Measurements from ENCODE around the gene JMJD7.
A peak's percentile ranks its signal among the peaks of the same experiment; 100 is the strongest.

Gene JMJD7

DNA sequence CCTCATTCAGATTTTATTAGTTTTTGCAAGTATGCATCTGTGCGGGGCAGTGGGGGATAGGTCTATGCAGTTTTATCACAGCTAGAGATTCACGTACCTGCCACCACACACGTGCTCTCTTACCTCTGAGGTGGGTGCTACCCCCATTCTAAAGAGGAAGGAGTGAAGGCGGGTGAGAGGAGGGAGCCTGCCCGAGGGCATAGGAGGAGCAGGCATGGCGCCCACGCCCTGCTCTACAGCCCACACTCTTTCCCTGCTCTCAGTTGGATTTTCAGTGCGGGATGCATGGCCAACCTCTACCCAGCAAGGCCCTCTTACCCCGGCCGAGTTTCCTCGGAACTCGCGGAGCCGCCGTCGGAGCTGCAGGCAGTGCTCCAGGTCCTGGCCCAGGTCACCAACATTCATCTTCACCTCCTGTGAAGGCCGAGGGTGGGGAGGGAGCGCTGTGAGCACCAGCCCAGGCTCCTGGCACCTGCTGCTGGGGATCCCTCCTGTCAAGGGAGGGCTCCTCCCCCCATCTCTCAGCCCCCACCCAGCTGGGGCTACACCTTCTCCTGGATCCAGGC lies 37.7 kb downstream of the JMJD7 start:
- DNase-seq (ENCODE audit: low read depth in 2 of 2), result no peak

DNA sequence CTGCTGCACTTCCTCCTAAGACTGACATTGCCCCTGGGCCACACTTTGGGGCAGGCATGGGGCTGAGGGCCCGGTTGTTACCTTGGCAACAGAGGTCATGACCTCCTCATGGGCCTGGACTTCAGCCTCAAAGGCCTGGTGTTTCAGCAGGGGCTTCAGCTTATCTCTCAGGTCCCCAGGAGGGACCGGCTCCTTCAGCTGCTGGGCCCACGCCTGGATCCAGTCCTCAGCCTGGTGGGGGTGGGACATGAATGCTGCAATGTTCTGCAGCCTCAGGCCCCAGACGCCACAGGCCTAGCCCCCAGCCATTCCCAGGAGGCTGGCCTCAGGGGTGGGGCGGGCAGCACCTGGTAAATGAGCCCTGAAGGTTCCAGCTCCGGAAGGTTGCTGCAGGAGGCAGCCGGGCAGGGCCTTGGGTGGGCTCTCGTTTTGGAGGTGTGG lies 38.4 kb downstream of the JMJD7 start:
- no peak for DNase-seq (ENCODE audit: low read depth in 2 of 2)

- no peak for DNase-seq (ENCODE audit: low read depth in 2 of 2)
Observed at GRCh38 chr15:41866872-41867579, 39.1 kb downstream of the JMJD7 start.

DNA sequence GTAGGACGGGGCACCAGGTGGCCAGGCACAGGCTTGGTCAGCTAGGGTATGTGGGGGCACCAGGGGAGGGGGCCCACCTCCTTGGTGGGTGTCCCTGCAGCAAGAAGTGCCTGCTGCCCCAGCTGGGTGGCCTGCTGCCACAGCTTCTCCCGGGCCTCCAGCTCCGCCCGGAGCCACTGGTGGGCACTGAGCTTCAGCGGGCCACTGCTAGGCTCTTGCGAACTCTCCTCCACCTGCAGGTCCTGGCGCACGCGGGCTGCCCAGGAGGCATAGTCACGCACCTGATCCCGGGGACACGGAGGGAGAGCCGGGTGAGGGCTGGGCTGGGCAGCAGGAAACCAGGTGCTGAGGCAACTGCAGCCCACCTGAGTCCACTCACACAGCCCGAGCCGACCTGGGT lies 40.4 kb downstream of the JMJD7 start:
- no peak for DNase-seq (ENCODE audit: low read depth in 2 of 2)

GRCh38 chr15:41869770-41870688 lies 42.1 kb downstream of the JMJD7 start:
- DNase-seq (ENCODE audit: low read depth in 2 of 2), result no peak

GRCh38 chr15:41870689-41871081 lies 42.8 kb downstream of the JMJD7 start:
- DNase-seq (ENCODE audit: low read depth in 2 of 2), result peak in 1 of 2 donors; percentile 15

- no peak for DNase-seq (ENCODE audit: low read depth in 2 of 2)
Observed at GRCh38 chr15:41871175-41871905, 43.4 kb downstream of the JMJD7 start.

DNA sequence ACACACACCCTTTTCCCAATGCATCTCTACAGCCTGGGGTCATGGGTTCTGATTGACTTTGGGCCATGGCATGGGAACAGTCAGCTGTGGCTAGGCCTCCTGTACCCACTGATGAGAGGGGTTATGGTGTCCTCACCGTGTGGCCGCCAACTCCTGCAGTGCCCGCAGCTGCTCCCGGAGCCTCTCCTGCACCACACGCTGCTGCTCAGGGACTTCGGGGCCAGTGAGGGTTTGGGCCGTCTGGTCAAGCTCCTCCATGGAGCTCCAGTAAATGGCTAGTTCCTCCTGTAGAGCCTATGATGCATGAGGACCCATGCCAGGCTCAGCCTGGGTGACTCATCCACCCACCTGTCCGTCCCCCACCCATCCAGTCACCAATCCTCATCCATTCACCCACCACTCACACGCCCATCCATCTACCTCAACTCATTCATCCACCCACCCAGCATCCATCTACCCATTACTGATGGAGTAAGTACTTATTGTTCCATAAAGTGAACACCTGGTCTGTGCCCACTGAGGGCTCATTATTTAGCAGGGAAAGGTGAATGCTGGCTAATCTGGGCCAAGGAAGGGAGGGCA lies 44.4 kb downstream of the JMJD7 start:
- no peak for DNase-seq (ENCODE audit: low read depth in 2 of 2)

DNA sequence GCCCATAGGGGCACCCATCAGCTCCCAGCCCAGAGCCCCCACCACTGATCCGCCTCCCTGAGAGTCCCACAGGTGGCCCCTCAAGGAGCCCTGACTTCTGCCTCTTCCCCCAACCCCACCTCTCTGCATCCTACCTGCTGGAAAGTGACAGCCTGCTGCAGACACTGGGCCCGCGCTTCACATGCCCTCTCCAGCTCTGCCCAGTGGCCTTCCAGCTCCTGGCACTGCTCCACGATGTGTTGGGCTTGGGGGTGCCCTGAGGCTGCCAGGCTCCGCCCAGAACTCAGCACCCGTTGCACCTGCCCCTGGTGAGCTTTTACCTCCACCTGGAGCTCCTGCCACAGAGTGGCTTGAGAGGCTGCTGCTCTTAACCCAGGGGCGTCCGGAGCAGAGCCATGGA lies 45.8 kb downstream of the JMJD7 start:
- no peak for DNase-seq (ENCODE audit: low read depth in 2 of 2)

DNA sequence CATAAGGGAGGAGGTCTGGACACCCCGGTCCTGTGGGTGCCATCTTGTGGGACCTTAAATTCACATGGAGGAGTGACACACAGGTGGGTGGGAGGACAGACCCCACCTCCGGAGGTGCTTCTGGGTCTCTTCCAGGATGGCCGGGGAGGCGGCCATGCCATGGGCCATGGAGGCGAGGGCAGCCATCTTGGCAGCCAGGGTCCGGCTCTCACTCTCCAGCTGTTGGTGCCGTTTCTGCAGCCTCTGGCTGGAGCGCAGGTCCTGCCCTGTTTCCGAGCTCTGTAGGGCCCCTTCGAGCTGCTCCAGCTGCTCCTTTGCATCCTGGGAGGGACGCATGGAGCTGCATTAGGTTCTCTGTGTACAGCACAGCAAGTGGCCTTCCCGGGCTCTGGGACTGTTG lies 46.8 kb downstream of the JMJD7 start:
- DNase-seq (ENCODE audit: low read depth in 2 of 2), result no peak

DNA sequence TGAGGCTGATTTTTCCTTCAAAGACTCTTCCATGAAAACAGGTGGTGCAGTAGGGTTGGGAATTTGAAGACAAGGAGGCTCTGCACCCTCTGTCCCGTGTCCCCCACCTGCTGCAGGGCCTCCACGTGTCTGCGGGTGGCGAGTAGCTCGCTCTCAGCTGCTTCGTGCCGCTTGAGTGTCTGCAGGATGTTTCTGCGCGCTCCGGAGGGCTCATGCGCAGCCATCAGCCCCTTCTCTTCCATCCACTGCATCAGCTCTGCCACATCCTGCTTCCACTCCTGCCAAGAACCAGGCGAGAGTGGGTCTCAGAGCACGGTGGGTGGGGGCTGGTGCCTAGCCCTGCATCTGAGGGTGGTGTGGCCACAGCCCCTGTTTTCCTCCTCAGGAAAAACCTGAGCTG lies 48.1 kb downstream of the JMJD7 start:
- no peak for DNase-seq (ENCODE audit: low read depth in 2 of 2)

- no peak for DNase-seq (ENCODE audit: low read depth in 2 of 2)
Observed at GRCh38 chr15:41876689-41877088, 48.8 kb downstream of the JMJD7 start.

GRCh38 chr15:41877631-41878354 lies 49.9 kb downstream of the JMJD7 start:
- no peak for DNase-seq (ENCODE audit: low read depth in 2 of 2)

DNA sequence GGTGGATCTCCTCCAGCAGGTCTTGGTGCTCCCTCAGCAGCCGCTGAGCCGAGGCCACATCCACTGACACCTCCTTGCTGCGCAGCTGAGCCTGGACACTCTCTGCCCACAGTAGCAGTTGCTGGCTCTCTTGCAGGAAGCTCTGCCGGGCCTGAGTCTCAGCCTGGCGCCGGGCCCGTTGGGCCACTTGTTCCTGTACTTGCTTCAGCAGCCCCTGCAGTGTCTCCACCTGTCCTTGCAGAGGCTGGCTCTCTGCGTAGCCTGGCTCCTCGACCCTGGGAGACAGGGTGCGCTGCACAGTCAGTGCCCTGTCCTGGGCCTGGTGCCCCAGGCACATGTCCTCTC lies 50.4 kb downstream of the JMJD7 start:
- DNase-seq (ENCODE audit: low read depth in 2 of 2), result no peak

- no peak for DNase-seq (ENCODE audit: low read depth in 2 of 2)
Observed at GRCh38 chr15:41879321-41879845, 51.5 kb downstream of the JMJD7 start.

DNA sequence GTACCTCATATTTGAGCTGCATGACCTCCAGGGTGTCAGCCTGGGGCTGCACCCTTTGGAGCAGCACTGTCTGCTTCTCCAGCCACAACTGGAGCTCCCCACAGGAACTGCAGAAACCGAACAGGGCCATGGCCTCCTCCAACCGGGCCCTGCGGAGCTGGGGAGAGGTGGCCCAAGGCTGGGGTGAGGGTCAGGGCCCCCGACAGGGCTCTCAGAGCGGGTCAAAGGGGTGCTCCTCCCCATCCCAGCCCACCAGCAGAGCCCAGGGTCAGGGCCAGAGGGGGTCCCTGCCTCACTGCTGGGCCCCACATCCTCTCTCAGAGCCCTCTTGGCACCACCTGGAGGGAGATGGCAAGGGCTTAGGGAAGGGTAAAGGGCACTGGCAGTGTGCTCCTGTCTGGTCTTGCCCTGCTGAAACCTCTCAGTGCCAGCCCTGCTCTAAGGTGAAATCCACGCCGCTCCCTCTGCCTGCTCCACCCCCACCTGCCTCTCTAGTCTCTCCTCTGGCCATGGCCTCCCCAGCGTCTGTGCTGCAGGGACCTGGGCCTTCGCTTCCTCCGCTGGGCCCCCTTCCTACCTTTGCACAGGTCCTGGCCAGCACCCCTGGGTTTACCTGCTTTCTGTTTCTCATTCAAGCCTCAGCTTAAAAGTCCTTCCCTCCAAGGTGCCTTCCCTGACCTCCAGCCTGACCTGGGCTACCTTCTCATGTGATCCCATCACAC lies 52.4 kb downstream of the JMJD7 start:
- no peak for DNase-seq (ENCODE audit: low read depth in 2 of 2)

DNA sequence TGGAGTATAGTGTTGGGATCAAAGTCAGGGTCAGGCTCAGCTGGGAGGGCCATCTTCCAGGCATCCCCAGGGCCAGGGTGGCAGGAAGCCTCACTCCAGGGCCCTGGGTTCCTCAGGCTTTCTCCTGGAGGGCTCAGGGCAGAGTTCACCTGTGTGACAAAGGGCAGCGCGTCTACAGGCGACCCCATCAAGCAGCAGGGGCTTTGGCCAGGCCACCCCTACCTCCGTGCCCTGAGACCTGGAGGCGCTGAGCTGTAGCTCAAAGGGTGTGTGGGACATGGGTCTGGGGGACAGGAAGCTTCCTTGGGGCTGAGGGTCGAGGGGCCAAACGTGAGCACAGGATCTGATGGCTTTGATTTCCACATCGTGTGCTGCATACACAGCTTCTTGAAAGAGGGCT lies 53.2 kb downstream of the JMJD7 start:
- no peak for DNase-seq (ENCODE audit: low read depth in 2 of 2)

GRCh38 chr15:41881550-41881919 lies 53.6 kb downstream of the JMJD7 start:
- DNase-seq (ENCODE audit: low read depth in 2 of 2), result no peak

- DNase-seq (ENCODE audit: low read depth in 2 of 2), result no peak
Observed at GRCh38 chr15:41881920-41882688, 54.2 kb downstream of the JMJD7 start.
